ENCODE measurements around the gene INHA.

The INHA gene

GRCh38 chr2:219607931-219608330, 35.8 kb downstream of the INHA start:
- Histone ChIP-seq H3K36me3 (ENCODE audit: insufficient read depth, low read length) (peaks cover 51% of the 10 kb centered on the region), H3K79me2 (ENCODE audit: insufficient read depth, low read length) (no peaks in the 10 kb centered on the region)
- ATAC-seq (ENCODE audit: insufficient read depth, low read depth) = no peak

GRCh38 chr2:219608399-219608964, 36.4 kb downstream of the INHA start:
- no peak overlapping the region for H3K9ac ChIP-seq (ENCODE audit: low read depth, low read length)
- H3K9me3 ChIP-seq (ENCODE audit: insufficient read depth, low read length, severe bottlenecking) = no peaks in the 10 kb centered on the region
- TF ChIP-seq EZH2 (IDR thresholded peaks at IDR 0.05; ENCODE audit: borderline replicate concordance, low read depth, low read length, severe bottlenecking) (no peak), CTCF (IDR thresholded peaks at IDR 0.05; ENCODE audit: borderline replicate concordance, extremely low read depth, low read length, poor library complexity, severe bottlenecking) (no peak)
- no peak overlapping the region for H3K4me3 ChIP-seq (ENCODE audit: low read depth in 1 of 2, low read length in 2 of 2)
- no peaks in the 10 kb centered on the region for H4K20me1 ChIP-seq (ENCODE audit: insufficient read depth, low read length)
- H3K79me2 ChIP-seq (ENCODE audit: insufficient read depth, low read length) = no peaks in the 10 kb centered on the region
- no peaks in the 10 kb centered on the region for H3K27me3 ChIP-seq (ENCODE audit: insufficient read depth, low read length, poor library complexity)
- H2AFZ ChIP-seq (ENCODE audit: low read depth, low read length) = no peak overlapping the region
- H3K4me2 ChIP-seq (ENCODE audit: insufficient read depth, low read length) = no peak overlapping the region
- H3K27ac ChIP-seq (ENCODE audit: low read length) = no peak overlapping the region
- DNase-seq (no peak), ATAC-seq (ENCODE audit: insufficient read depth, low read depth) (no peak)
- H3K36me3 ChIP-seq (ENCODE audit: insufficient read depth, low read length) = peaks cover 51% of the 10 kb centered on the region
- no peaks in the 10 kb centered on the region for H3K4me1 ChIP-seq (ENCODE audit: insufficient read depth, low read length)

More at GRCh38 chr2:219607931-219608330, 35.8 kb downstream of the INHA start:
- no peaks in the 10 kb centered on the region for H3K4me1 ChIP-seq (ENCODE audit: insufficient read depth, low read length)
- no peak overlapping the region for H3K4me2 ChIP-seq (ENCODE audit: insufficient read depth, low read length)
- H3K9ac ChIP-seq (ENCODE audit: low read depth, low read length) = no peak overlapping the region
- H3K27me3 ChIP-seq (ENCODE audit: insufficient read depth, low read length, poor library complexity) = no peaks in the 10 kb centered on the region
- H3K9me3 ChIP-seq (ENCODE audit: insufficient read depth, low read length, severe bottlenecking) = no peaks in the 10 kb centered on the region
- H2AFZ ChIP-seq (ENCODE audit: low read depth, low read length) = no peak overlapping the region
- H3K4me3 ChIP-seq (ENCODE audit: low read depth in 1 of 2, low read length in 2 of 2) = no peak overlapping the region
- H4K20me1 ChIP-seq (ENCODE audit: insufficient read depth, low read length) = no peaks in the 10 kb centered on the region
- no peak for DNase-seq
- TF ChIP-seq CTCF (IDR thresholded peaks at IDR 0.05; ENCODE audit: borderline replicate concordance, extremely low read depth, low read length, poor library complexity, severe bottlenecking) = no peak
- no peak for TF ChIP-seq EZH2 (IDR thresholded peaks at IDR 0.05; ENCODE audit: borderline replicate concordance, low read depth, low read length, severe bottlenecking)
- H3K27ac ChIP-seq (ENCODE audit: low read length) = no peak overlapping the region

GRCh38 chr2:219609149-219609750, 37.1 kb downstream of the INHA start:
- H3K36me3 ChIP-seq (ENCODE audit: insufficient read depth, low read length) = peaks cover 50% of the 10 kb centered on the region
- no peak overlapping the region for H3K4me3 ChIP-seq (ENCODE audit: low read depth in 1 of 2, low read length in 2 of 2)
- no peak overlapping the region for H3K9ac ChIP-seq (ENCODE audit: low read depth, low read length)
- H3K9me3 ChIP-seq (ENCODE audit: insufficient read depth, low read length, severe bottlenecking) = no peaks in the 10 kb centered on the region
- H3K79me2 ChIP-seq (ENCODE audit: insufficient read depth, low read length) = no peaks in the 10 kb centered on the region
- no peak overlapping the region for H3K4me2 ChIP-seq (ENCODE audit: insufficient read depth, low read length)
- DNase-seq (no peak), ATAC-seq (ENCODE audit: insufficient read depth, low read depth) (no peak)
- H3K27ac ChIP-seq (ENCODE audit: low read length) = no peak overlapping the region
- no peaks in the 10 kb centered on the region for H3K4me1 ChIP-seq (ENCODE audit: insufficient read depth, low read length)
- no peaks in the 10 kb centered on the region for H3K27me3 ChIP-seq (ENCODE audit: insufficient read depth, low read length, poor library complexity)
- no peaks in the 10 kb centered on the region for H4K20me1 ChIP-seq (ENCODE audit: insufficient read depth, low read length)
- no peak for TF ChIP-seq CTCF (IDR thresholded peaks at IDR 0.05; ENCODE audit: borderline replicate concordance, extremely low read depth, low read length, poor library complexity, severe bottlenecking)
- H2AFZ ChIP-seq (ENCODE audit: low read depth, low read length) = no peak overlapping the region

Data from DND-41 (cell line).